GM12873 (cell line): ENCODE measurements around the gene TLR10.

ENCODE experiments used
- TF ChIP-seq, protein P1 (sequence below): IDR thresholded peaks from 2 replicates; pipeline ENCODE4 v1.5.1; 2012; ENCODE audit warnings: low read depth, mild to moderate bottlenecking, moderate library complexity, low read length, control low read depth; ENCODE audit not compliant: insufficient read depth; ENCODE audit errors: missing control alignments

TLR10 gene

DNA sequence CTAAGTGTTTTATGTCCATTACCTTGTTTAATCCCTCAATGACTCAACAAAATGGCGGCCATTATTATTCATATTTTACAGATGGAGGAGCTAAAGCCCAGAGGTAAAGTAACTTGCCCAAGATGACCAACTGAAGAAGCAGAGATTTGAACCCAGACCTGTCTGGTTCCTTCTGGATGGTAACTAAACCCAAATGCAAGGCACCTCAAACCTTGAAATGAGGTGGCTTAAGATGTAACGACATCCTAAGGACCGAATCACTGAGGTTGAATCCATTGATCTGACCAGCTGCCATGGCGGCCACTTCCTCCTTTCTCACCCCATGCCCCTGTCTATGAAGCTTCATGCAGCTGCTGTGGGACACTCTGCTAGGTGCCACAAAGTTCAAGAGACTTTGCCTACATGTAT is 932 bp downstream of the TLR10 start:
- TF ChIP-seq, protein P1, sequence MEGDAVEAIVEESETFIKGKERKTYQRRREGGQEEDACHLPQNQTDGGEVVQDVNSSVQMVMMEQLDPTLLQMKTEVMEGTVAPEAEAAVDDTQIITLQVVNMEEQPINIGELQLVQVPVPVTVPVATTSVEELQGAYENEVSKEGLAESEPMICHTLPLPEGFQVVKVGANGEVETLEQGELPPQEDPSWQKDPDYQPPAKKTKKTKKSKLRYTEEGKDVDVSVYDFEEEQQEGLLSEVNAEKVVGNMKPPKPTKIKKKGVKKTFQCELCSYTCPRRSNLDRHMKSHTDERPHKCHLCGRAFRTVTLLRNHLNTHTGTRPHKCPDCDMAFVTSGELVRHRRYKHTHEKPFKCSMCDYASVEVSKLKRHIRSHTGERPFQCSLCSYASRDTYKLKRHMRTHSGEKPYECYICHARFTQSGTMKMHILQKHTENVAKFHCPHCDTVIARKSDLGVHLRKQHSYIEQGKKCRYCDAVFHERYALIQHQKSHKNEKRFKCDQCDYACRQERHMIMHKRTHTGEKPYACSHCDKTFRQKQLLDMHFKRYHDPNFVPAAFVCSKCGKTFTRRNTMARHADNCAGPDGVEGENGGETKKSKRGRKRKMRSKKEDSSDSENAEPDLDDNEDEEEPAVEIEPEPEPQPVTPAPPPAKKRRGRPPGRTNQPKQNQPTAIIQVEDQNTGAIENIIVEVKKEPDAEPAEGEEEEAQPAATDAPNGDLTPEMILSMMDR, result no peak

DNA sequence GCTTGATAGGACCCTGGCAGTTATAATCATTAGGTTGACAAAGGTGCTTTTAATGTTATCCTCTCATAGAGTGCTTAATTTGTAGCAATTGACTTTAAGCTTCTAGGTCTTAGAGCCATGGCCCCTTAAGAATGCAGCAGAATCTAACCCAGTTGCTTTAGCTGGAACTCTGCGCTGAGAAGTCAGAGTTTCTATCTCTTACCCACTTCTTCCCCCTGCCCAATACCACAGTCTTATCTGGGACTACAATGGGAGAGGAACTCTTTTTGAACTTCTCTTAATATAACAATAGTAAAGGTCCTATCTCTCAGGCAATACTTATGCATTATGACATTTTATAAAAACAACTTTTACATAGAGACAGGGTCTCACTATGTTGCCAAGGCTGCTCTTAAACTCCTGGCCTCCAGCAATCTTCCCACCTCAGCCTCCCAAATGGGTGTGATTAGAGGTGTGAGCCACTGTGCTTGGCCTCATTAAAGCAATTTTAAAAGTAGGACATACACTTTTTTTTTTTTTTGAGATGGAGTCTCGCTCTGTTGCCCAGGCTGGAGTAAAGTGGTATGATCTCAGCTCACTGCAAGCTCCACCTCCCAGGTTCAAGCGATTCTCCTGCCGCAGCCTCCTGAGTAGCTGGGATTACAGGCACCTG is 1.8 kb downstream of the TLR10 start:
- TF ChIP-seq, protein P1, result no peak

DNA sequence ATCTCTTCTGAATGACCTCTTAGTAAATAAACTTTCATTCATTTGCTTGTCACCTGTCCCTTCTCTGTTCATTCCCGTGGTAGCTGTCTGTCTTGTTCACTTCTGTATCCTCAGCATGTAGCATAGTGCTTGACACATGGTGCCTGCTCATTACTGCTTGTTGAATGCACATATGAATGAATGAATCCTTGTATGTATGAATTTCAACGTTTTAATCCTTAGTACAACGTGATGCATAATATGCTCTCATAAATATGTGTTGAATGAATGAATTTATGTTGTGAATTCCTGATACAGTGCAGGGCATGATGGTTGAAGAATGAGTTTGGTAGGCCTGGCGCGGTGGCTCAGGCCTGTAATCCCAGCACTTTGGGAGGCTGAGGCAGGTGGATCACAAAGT is 3.0 kb downstream of the TLR10 start:
- TF ChIP-seq, protein P1, result no peak

DNA sequence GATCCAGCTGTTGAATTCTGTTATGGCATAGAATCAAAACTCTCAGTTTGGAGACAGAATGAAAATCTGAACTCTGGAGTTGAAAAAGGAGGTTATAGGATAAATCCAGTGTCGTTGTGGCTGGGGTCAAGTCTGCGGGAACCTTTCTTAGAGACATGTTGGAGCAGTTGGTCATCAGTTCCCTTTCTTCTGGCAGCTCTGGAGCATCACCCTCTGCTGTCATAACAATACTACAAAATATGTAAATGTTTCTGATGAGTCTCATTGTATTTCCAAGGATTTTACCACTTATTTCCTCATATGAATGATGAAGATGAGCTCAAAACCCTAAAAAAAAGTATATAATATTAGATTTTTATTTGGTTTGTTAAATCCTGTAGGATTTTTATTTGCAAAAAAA is 7.5 kb downstream of the TLR10 start:
- TF ChIP-seq, protein P1, result no peak

DNA sequence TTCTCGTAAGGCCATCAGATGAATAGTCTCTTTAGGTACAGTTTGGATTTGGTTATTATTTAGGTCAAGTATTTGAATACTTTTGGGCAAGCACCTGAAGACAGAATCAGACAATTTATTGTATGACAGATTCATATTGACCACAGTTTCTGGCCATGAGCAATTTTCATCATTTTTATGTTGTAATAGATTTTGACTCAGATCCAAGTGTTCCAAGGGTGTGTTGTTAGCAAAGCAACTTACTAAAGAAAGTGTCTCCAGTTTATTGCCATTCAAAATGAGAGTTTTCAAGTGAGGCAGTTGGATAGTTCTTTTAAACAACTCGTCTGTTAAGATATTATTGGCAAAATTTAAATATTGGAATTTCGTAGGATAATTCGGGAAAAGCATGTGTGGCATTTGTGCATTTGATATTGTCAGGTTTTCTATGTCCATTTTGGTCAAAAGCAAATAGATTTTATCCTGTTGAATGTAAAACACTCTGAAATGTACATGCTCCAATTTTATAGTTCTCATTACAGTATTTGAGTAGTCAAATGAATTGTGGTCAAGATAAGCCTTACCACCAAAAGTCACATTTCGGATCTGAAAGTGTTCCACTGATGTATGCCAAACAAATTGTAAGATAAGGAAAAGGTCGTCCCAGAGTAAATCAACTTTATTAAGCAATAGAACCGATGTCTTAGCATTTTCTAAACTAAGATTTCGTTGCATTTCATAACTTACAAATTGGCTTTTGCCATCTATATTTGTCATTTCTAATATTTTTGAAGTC is 8.4 kb downstream of the TLR10 start:
- TF ChIP-seq, protein P1, result no peak

DNA sequence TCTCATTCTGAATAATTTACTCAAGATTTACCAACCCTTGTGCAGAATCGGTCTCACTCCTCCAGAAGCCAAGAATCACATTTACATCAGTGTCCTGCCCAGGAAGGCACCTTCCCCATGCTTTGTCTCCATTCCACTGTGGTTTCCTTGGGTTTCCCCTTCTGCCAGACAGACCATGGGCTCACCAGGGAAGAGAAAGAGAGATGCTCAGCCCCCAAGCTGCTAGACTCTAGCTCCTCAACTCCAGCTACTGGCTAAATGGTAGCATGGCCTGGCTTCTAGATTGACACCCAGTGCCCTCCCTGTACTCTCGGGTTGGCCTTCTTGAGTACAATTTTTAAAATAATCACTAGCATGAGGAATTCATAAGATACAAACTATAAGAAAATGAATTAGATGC is 12.9 kb downstream of the TLR10 start:
- TF ChIP-seq, protein P1, result no peak

DNA sequence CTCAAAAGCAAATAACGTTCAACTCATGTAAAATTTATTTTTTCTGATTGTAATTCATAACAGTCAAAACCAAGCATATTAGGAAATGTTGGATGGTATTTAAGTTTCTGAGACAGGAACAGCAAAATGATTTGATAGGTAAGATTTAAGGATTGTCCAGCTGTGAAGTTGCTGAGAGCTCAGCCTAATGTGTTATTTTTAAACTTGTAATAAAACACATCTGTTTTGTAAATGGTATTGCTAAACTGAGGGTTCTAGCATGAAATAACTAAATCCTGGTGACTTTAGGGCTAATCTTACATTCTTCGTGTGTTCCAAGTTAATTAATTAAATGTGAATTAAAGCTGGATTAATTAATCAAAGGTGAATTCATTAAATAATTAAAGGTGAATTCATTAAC is 13.3 kb downstream of the TLR10 start:
- TF ChIP-seq, protein P1, result no peak
